GM12878 (cell line): ENCODE measurements around the gene REM2. TPM values are rescaled to one million over a fixed set of nuclear protein-coding genes. Genes with fewer than 3 reads are reported as not detected.

Source experiments
- CBX5 ChIP-seq: sonication (generic); IDR thresholded peaks from 2 replicates; pipeline ENCODE4 v1.6.1; 2016; ENCODE audit warnings: low read depth, moderate library complexity, mild to moderate bottlenecking, inconsistent platforms
- EP300 ChIP-seq, 2 experiments: fragments of 150-350 bp in 1 of 2; IDR thresholded peaks; 2 replicates each; pipeline ENCODE4 v1.6.1; 2011 to 2012; ENCODE audit warnings: low read depth in 2 of 2, low read length in 2 of 2, borderline replicate concordance in 1 of 2, improper control_type of control experiment in 1 of 2, inconsistent platforms in 1 of 2; ENCODE audit not compliant: control insufficient read depth in 1 of 2
- ESRRA ChIP-seq: IDR thresholded peaks from 2 replicates; pipeline ENCODE4 v1.6.1; 2012; ENCODE audit warnings: mild to moderate bottlenecking, low read length, improper control_type of control experiment
- IKZF2 ChIP-seq, 2 experiments: fragments of 450-650 bp; IDR thresholded peaks; 2 replicates each; pipeline ENCODE4 v1.6.1; 2017; ENCODE audit warnings: mild to moderate bottlenecking in 2 of 2, moderate library complexity in 2 of 2
- MEF2A ChIP-seq: IDR thresholded peaks from 2 replicates; pipeline ENCODE4 v1.6.1; 2011; ENCODE audit warnings: low read depth, mild to moderate bottlenecking, low read length, moderate library complexity; ENCODE audit not compliant: insufficient read depth
- SIX5 ChIP-seq: IDR thresholded peaks from 2 replicates; pipeline ENCODE4 v1.6.1; 2011; ENCODE audit warnings: mild to moderate bottlenecking, low read depth, low read length, moderate library complexity; ENCODE audit not compliant: severe bottlenecking
- SMARCA5 ChIP-seq: fragments of 450-650 bp; IDR thresholded peaks from 2 replicates; pipeline ENCODE4 v1.6.1; 2017; ENCODE audit warnings: mild to moderate bottlenecking
- SREBF1 ChIP-seq: IDR thresholded peaks from 2 replicates; pipeline ENCODE4 v1.6.1; 2012; ENCODE audit warnings: mild to moderate bottlenecking, low read length
- STAT1 ChIP-seq: fragments of 450-650 bp; conservative IDR thresholded peaks from 2 replicates; pipeline ENCODE4 v1.6.1; 2014; ENCODE audit warnings: antibody characterized with exemption, mild to moderate bottlenecking
- TBL1XR1 ChIP-seq: IDR thresholded peaks from 2 replicates; pipeline ENCODE4 v1.6.1; 2012; ENCODE audit warnings: low read depth, low read length, improper control_type of control experiment
- ZBTB11 ChIP-seq: fragments of 450-650 bp; formaldehyde crosslinking; IDR thresholded peaks from 2 replicates; pipeline ENCODE4 v1.5.0; 2022; ENCODE audit warnings: mild to moderate bottlenecking, missing genetic modification characterization
- ZNF687 ChIP-seq: fragments of 450-650 bp; IDR thresholded peaks from 2 replicates; pipeline ENCODE4 v1.6.1; 2017; ENCODE audit warnings: mild to moderate bottlenecking, moderate library complexity
- polyA plus RNA-seq, 11 experiments: library from polyadenylated mRNA; depleted of rRNA in 4 of 11; unstranded in 6 of 11; stranded (reverse) in 5 of 11; fragments of >200 nt; fragmentation: Nextera tagmentation in 4 of 11; fragmentation: Illumina TruSeq in 1 of 11; extraction: Ambion mirVana in 4 of 11; extraction: Trizol in 1 of 11; gene quantifications; 1 replicate in 1 of 11; 2 replicates in 10 of 11; pipeline versions ENCODE4 v1.2.1 to v1.2.3, GENCODE V29; 2011 to 2016; ENCODE audit warnings: inconsistent platforms in 2 of 11, missing spikeins in 2 of 11, low read depth in 1 of 11
- total RNA-seq, 4 experiments: library from RNA; depleted of rRNA in 3 of 4; stranded (reverse); fragments of >200 nt in 3 of 4; fragmentation: Illumina TruSeq in 1 of 4; extraction: Trizol in 1 of 4; gene quantifications; 2 replicates each; pipeline versions ENCODE4 v1.2.1 to v1.2.3, GENCODE V29; 2013 to 2021
- TF ChIP-seq, protein P1 (sequence below): IDR thresholded peaks from 2 replicates; pipeline ENCODE4 v1.6.1; 2012; ENCODE audit warnings: low read depth, low read length, improper control_type of control experiment

REM2 gene
- total and polyA plus RNA-seq, 10 of the 15 experiments (the other 5 are each of a cell fraction or from before 2014, with no cell fraction given) = 0.27 to 1.5 (median 0.83) TPM

DNA sequence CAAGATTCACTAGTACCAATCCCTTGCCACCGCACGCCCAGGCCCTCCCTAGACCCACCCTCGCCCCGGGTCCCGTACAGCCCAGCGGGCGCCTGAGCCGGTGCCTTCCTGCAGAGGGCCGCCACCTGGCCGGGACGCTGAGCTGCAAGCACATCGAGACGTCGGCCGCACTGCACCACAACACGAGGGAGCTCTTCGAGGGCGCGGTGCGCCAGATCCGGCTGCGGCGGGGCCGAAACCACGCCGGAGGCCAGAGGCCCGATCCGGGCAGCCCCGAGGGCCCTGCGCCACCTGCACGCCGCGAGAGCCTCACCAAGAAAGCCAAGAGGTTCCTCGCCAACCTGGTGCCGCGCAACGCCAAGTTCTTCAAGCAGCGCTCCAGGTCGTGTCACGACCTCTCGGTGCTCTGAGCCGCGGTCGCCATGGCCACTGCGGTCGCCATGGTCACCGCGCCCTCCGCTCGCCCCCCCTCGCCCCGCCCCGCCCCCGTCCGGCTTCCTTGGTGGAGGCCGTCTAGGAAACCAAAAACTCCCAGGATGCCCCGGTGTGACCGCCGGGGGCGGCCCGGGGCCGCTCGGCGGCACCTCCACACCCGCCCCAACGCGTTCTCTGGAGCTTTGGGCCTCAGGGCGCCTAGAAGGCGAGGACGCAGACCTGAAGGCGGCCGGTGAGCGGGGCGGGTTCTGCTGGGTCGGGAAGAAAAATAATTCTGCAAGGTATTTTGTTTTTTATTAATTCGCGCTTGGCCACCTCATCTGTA, 3.7 kb downstream of the REM2 start (continued):
- TF ChIP-seq ESRRA (peak; percentile 52; the same call in 1 of the 2 replicates), STAT1 (no peak), SMARCA5 (peak; percentile 83), IKZF2 (IDR thresholded peaks at IDR 0.05) (0 out of 4 replicates have a peak, but pooled peaks of 1 of the 2 experiments have one; percentile 23), SREBF1 (no peak), ZBTB11 (no peak), EP300 (IDR thresholded peaks at IDR 0.05; ENCODE audit: borderline replicate concordance in 1 of 2, control insufficient read depth in 1 of 2, low read depth in 2 of 2, low read length in 2 of 2) (no peak; a peak in 1 of 4 replicates), ZNF687 (peak; percentile 97), MEF2A (no peak), CBX5 (no peak), SIX5 (no peak), TBL1XR1 (no peak)
- TF ChIP-seq, protein P1, sequence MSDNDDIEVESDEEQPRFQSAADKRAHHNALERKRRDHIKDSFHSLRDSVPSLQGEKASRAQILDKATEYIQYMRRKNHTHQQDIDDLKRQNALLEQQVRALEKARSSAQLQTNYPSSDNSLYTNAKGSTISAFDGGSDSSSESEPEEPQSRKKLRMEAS = peak; percentile 91
